ENCODE data around the gene COL4A2.

The COL4A2 gene

GRCh38 chr13:110440946-110441731 lies 134.1 kb downstream of the COL4A2 start:
- TF ChIP-seq, protein P1, sequence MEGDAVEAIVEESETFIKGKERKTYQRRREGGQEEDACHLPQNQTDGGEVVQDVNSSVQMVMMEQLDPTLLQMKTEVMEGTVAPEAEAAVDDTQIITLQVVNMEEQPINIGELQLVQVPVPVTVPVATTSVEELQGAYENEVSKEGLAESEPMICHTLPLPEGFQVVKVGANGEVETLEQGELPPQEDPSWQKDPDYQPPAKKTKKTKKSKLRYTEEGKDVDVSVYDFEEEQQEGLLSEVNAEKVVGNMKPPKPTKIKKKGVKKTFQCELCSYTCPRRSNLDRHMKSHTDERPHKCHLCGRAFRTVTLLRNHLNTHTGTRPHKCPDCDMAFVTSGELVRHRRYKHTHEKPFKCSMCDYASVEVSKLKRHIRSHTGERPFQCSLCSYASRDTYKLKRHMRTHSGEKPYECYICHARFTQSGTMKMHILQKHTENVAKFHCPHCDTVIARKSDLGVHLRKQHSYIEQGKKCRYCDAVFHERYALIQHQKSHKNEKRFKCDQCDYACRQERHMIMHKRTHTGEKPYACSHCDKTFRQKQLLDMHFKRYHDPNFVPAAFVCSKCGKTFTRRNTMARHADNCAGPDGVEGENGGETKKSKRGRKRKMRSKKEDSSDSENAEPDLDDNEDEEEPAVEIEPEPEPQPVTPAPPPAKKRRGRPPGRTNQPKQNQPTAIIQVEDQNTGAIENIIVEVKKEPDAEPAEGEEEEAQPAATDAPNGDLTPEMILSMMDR (conservative IDR thresholded peaks at IDR 0.05; ENCODE audit: control insufficient read depth, insufficient read depth, low read depth, low read length), result no peak
- no peak overlapping the region for H3K4me3 ChIP-seq (ENCODE audit: control insufficient read depth, low read depth, low read length)
- DNase-seq (ENCODE audit: low read depth), result no peak

DNA sequence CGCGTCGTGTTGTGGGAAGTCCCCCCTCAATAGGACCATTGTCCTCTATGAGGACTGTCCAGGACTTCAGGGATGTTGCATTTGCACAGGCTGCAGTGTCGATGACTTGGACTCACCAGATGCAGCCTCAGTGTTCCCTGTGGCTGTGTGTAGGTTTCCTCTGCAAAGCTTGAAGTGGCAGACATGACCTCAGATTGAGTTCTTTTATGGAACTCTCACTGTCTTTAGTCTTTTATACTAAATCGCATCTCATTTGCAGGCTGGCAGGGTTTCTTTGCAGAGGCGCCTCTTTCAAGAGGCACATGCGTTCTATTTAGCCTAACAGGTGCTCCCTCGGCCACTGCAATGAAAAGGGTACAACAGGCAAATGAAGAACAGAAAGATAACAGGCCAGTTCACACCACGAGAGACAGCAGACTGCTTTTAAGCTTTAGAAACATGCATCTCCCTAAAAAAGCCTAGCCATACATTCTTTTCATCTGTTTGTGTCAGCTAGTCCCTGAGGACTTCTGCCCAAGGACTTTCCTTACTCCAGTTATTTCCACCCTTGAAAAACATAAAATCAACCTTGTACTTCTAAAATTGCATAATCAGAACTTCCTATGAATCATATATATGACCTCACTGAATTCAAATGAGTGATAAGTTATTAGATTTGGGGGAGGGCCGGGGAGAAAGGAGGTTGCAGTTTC lies 136.0 kb downstream of the COL4A2 start:
- TF ChIP-seq, protein P1 (conservative IDR thresholded peaks at IDR 0.05; ENCODE audit: control insufficient read depth, insufficient read depth, low read depth, low read length), result no peak
- H3K4me3 ChIP-seq (ENCODE audit: control insufficient read depth, low read depth, low read length), result no peak overlapping the region
- peak; percentile 77 for DNase-seq (ENCODE audit: low read depth)

DNA sequence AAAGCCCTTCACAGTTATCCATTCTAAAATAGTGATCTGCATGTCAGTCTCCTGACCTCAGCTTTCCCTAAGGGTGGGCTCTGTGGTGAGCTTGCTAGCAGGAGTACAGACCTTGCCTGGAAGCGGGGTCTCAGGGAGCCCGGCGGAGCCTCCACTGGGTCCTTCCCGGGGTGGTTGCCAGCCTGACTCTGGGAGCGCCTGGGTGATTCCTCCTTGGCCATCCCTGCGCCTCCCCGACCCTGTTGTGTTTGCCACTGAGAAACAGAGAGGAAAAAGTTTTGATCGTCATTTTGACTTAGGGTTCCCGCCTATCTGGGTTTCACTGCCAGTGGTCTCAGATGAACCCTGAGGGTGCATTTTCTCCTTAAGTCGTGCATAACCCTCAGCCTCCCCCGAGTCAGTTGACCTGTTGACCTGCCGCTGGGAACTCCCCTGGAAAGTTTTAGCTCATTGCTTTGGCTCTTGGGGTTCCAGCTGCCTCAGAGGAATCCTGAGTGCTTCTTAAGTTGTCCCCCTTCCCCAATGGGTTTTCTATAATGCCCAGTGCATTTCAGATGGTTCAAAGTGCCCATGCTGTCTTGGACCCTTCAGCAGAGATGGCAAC lies 136.6 kb downstream of the COL4A2 start:
- H3K4me3 ChIP-seq (ENCODE audit: control insufficient read depth, low read depth, low read length), result no peak overlapping the region
- TF ChIP-seq, protein P1 (conservative IDR thresholded peaks at IDR 0.05; ENCODE audit: control insufficient read depth, insufficient read depth, low read depth, low read length), result no peak
- peak; percentile 22 for DNase-seq (ENCODE audit: low read depth)

DNA sequence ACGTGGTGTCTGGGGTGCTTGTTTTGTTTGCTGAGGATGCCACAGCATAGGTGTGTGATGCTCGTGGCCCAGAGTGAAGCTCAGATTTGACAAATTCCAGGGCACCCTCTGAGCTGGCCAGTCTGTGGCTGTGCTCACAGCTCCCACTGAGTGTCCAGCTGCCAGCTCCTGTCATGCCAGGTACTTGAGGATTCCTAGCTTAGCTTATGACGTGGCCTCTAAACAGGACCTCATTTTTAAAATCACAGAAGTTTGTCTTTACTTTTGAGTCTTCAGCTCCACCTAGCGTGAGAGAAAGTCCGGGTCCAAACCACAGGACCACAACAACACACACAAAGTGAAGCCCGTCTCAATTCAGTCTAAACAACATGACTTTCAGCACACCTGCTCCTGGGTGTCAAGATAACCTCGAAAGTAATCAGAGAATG lies 137.2 kb downstream of the COL4A2 start:
- TF ChIP-seq, protein P1 (conservative IDR thresholded peaks at IDR 0.05; ENCODE audit: control insufficient read depth, insufficient read depth, low read depth, low read length), result peak; percentile 51
- DNase-seq (ENCODE audit: low read depth), result peak; percentile 83

DNA sequence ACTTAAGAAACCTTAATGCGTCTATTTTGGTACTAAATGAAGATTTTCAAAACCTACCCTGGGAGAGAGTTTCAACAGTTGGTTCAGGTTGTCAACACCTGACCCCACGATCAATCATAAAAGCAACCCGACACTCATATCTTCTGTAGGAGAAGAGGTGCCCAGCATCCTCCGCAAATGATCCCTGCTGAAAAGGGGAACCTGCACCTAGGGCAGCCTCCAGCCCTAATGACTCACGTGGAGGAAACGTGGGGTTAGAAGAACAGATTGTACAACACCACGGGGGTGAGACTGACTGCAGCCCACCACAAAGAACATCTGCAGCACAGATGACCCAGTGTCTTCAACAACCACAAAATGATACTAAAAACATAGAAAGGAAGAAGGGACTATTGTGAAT lies 138.1 kb downstream of the COL4A2 start:
- TF ChIP-seq, protein P1 (conservative IDR thresholded peaks at IDR 0.05; ENCODE audit: control insufficient read depth, insufficient read depth, low read depth, low read length), result no peak
- no peak overlapping the region for H3K4me3 ChIP-seq (ENCODE audit: control insufficient read depth, low read depth, low read length)
- DNase-seq (ENCODE audit: low read depth), result peak; percentile 96

More for the DNA sequence above, 137.2 kb downstream of the COL4A2 start:
- no peak overlapping the region for H3K4me3 ChIP-seq (ENCODE audit: control insufficient read depth, low read depth, low read length)

DNA sequence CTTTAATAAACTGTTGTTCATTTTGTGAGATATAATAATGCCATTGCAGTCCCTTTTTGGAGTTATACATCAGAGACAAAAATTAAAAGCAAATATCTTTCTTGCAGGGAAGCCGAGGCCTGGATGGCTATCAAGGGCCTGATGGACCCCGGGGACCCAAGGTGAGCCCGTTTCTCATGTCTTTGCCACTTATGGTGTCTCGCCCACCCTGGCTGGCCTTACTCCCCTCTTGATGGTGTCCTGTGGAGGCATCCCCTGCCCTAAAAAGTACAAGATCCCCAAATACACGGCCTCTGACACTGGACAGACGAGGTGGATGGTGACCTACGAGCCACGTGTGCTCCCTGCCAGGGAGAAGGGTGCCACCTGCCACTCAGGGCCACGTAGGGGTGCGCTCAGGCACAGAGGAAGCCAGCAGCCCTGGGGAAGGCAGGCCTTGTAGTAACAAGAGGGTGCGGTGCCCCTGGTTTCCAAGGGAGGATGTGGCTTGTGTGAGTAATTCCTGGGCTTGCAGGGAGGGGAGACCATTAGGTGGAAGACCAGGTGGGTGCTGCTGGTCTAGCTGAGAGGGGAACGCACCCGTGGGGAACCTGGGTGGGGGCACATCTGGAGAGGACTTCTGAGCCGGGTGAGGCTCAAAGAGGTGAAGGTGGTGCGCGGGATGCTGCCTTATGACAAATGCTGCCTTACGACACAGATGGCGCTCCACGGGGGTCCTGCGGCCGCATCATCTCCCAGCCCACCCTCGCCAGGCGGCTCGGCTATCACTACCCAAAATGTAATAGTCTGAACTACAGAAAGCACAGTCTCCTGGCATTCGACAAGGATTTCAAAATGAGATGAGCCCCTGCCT lies 138.9 kb downstream of the COL4A2 start:
- TF ChIP-seq, protein P1 (conservative IDR thresholded peaks at IDR 0.05; ENCODE audit: control insufficient read depth, insufficient read depth, low read depth, low read length), result no peak
- peak; percentile 76 for DNase-seq (ENCODE audit: low read depth)
- H3K4me3 ChIP-seq (ENCODE audit: control insufficient read depth, low read depth, low read length), result no peak overlapping the region
